Activated CD4-positive, CD25-positive, alpha-beta regulatory T cell treated with anti-CD3 and anti-CD28 coated beads, Interleukin-2, amount 50 U/mL, for 16 hours (primary cell): ENCODE results near the gene EVC2.

Source experiments
- DNase-seq: peaks from one replicate; pipeline ENCODE4 v3.0.0-alpha.2; 2020; ENCODE audit warnings: low read depth, low spot score

EVC2 gene

GRCh38 chr4:5711479-5712184, 3.3 kb upstream of the EVC2 start:
- no peak for DNase-seq

- DNase-seq: no peak
These were observed 2.7 kb upstream of the EVC2 start, which contains the start of gene EVC for GRCh38 chr4:5710961-5711478. TSS of gene EVC (plus strand) at chr4:5711201. CDS start at chr4:5711381, 180 bp downstream.

- DNase-seq: no peak
These were observed 2.0 kb upstream of the EVC2 start for GRCh38 chr4:5710065-5710960.

GRCh38 chr4:5709207-5709575, 832 bp upstream of the EVC2 start:
- DNase-seq: no peak

GRCh38 chr4:5707778-5708448, 446 bp downstream of the EVC2 start:
- no peak for DNase-seq

GRCh38 chr4:5707366-5707765, 993 bp downstream of the EVC2 start:
- DNase-seq: no peak

GRCh38 chr4:5706486-5707290, 1.7 kb downstream of the EVC2 start:
- DNase-seq: no peak

- no peak for DNase-seq
These were observed 2.6 kb downstream of the EVC2 start for GRCh38 chr4:5705647-5706320.

- no peak for DNase-seq
These were observed 4.1 kb downstream of the EVC2 start for GRCh38 chr4:5704276-5704675.

- no peak for DNase-seq
These were observed 4.5 kb downstream of the EVC2 start for GRCh38 chr4:5703831-5704230.

- no peak for DNase-seq
These were observed 6.4 kb downstream of the EVC2 start for GRCh38 chr4:5701971-5702370.

GRCh38 chr4:5700459-5700858, 7.9 kb downstream of the EVC2 start:
- no peak for DNase-seq

GRCh38 chr4:5696341-5696740, 12.0 kb downstream of the EVC2 start:
- no peak for DNase-seq

- no peak for DNase-seq
These were observed 14.5 kb downstream of the EVC2 start for GRCh38 chr4:5693871-5694270.

- DNase-seq: no peak
These were observed 16.7 kb downstream of the EVC2 start for GRCh38 chr4:5691491-5692132.

- no peak for DNase-seq
These were observed 19.3 kb downstream of the EVC2 start for GRCh38 chr4:5689065-5689464.

GRCh38 chr4:5686338-5686737, 22.0 kb downstream of the EVC2 start:
- no peak for DNase-seq

- no peak for DNase-seq
These were observed 23.1 kb downstream of the EVC2 start for GRCh38 chr4:5685296-5685695.

- no peak for DNase-seq
These were observed 24.8 kb downstream of the EVC2 start for GRCh38 chr4:5683566-5683965.

GRCh38 chr4:5678977-5679376, 29.4 kb downstream of the EVC2 start:
- no peak for DNase-seq
